SIG-M5 (cell line): ENCODE results near the gene HCN4.
"Not testable (repeated sequence)": the region's sequence is repeated elsewhere in the genome, so short reads cannot be mapped to it uniquely, and the experiment has no call there.

ENCODE experiments used
- DNase-seq: peaks from one replicate; lab custom pipeline; 2025; lab: John Stamatoyannopoulos, UW

HCN4 gene

DNA sequence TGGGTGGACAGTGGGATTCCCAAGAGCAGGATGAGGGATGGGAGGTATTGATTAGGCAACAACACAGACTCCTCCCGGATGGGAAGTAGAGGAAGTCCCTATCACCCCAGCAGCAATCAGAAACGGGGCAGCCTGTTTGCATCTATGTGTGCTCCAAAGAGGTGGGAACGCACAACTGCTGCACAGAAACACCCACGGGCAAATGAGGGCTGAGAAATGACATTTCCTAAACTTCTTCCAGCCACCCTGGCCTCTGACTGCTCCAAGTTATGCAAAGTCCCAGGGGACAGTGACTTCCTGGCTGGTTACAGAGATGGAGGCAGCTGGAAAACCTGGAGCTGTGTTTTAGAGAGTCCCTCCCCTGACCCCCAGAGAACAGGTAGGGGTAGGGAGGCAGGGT lies 42.6 kb downstream of the HCN4 start:
- DNase-seq, result no peak

DNA sequence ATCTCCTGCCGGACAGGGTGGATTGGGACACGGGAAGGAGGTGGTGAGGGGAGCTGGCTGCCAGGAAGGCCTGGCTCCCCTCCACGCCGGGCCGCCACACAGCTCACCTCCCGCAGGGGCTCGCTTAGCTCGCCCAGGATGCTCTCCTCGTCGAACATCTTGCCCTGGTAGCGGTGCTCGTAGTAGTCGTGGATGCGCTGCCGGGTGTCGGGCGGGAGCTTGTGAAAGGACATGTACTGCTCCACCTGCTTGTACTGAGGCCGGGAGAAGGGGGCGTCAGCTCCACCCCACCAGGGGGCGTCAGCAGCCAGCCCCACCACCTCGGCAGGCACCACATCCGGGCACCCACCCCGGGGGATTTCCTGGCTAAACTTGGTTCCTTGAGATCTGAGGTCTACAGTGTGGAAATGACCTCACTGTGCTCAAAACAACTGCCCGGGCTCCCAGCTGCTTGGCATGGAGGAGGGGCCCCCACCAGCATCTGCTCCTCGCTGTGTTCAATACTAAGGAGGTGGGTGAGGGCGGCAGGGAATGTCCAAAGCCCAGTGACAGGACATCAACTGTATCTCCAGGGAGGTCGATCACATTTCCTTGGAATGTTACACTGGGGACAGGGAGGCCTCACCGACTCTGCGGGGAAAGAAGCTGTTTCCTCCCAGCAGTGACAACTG lies 43.4 kb downstream of the HCN4 start:
- DNase-seq, result no peak

DNA sequence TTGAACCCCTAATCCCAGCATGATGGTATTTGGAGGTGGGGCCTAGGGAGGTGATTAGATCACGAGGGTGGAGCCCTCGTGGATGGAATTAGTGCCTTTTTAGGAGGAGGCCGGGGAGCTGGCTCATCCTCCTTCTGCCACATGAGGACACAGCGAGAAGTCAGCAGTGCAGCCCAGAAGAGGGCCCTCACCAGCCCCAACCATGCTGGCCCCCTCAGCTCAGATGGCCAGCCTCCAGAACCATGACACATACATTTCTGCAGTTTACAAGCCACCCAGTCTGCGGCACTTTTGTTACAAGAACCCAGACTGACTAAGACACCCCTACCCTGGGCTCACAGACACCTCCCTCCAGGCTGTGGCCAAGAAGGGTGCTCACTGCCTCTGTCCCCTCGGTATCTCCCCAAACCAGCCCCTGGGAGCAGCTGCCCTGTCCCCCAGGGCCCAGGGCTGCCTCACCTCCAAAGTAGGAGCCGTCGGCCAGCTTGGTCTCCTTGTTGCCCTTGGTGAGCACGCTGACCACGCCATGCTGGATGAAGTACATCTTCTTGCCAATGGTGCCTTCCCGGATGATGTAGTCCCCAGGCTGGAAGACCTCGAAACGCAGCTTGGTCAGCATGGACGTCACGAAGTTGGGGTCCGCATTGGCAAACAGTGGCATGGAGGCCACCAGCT lies 44.1 kb downstream of the HCN4 start:
- no peak for DNase-seq

DNA sequence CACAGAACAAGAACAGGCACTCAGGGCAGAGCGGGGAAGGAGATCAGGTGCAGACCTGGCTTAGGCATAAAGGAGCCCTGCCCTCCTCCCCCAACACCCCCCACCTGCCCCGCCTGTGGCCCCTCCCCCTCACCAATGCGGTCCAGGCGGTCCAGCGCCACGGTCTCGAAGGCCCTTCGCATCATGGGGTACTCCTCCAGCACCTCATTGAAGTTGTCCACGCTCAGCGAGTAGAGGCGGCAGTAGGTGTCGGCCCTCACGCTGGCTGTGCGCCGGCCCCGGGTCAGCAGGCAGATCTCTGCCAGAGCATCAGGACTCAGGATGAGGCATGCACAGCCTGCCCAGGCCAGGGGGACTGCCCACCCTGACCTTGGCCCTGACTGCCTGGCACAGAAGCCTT lies 44.8 kb downstream of the HCN4 start:
- no peak for DNase-seq

DNA sequence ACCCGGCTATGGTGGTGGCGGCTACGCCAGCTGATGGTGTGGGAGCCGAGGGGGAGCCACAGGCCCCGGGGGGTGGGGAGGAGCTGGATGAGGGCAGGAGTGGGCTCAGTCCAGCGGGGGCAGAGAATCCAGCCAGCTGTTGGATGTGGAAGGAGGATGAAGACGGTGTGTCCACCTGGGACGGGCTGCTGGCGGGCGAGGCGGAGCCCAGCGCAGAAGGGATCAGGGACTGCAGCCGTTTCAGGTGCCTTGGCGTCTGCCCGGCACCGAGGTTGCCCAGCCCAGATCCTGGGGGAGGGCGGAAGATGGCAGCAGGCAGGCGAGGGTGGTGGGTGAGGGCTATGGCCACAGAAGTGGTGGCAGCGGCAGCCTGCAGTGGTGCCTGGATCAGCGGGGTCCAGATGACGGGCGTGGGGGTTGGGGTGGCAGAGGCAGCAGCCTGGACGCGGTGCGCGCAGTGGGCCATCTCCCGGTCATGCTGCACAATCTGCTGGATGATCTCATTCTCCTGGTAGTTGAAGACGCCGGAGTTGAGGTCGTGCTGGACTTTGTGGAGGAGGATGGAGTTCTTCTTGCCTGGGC lies 45.3 kb downstream of the HCN4 start:
- DNase-seq, result no peak

DNA sequence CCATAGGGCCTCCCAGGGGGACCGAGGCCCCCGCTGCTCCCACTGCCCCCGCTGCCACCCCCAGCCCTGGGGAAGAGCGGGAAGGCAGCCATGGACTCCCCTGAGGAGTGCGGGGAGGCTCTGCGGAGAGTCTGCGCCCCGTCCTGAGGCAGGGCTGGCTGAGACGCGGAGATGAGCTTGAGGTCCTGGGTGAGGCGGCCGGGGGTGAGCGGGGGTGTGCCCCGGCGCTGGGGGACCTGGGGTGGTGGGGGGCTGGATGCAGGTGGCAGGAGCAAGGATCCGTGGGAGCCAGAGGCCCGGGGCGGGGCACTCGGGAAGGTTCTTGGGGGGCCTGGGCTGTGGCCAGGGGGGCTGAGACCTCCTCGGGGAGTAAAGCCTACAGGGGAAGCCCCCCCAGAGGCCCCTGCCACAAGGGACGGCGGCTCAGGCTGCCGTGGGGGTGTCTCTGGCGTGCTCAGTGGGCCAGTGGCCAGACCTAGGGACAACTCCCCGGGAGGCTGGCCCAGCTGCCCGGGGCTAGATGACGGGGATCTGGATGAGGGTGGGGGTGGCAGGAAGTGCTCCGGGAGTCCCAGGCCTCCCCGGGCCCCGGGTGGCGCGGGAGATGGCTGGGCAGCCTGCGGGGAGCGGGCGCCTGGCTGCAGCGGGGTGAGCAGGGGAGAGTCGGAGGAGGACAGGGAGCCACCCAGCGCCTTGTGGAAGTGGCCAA lies 45.9 kb downstream of the HCN4 start:
- DNase-seq, result no peak

DNA sequence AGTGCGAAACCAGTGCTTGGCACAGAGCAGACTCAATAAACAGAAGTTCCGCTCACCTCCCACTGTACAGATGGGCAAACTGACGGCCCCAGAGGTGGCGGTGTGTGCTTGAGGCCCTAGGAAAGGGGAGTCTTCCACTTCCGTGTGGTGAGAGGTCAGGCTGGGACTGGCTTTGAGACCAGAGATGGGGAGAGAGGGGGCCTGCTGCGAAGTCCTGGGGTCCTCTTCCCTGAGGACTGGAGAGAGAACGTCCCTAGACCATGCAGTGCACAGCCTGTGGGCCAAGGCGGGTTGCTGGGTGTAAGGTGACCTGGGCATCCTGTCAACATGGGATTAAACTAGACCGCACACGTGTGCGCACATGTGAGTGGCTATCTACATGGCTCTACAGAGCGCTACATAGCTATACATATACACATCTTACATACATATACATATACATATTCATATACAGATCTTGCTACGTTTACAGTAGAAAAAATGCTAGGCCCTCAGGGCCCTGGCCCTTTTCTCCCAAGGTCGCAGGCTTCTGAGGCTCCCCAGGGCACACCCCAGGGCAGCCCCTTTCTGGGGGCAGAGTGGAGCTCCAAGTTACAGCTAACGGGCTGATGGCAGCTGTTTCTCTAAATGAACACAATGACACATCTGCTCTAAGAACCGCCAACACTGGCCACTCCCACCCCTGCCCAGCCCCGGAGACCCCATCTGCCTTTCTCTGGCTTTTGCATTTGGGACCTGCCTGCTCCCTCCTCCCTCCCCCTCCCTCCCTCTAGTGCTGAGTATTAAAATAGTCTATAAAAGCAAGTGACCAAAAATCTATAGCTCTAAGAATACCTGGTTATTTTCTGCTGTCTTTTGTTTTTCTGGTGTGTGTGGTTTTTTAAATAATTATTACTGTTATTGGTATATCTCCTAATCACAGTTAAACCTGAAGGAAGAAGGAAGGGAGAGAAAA lies 47.0 kb downstream of the HCN4 start:
- no peak for DNase-seq

DNA sequence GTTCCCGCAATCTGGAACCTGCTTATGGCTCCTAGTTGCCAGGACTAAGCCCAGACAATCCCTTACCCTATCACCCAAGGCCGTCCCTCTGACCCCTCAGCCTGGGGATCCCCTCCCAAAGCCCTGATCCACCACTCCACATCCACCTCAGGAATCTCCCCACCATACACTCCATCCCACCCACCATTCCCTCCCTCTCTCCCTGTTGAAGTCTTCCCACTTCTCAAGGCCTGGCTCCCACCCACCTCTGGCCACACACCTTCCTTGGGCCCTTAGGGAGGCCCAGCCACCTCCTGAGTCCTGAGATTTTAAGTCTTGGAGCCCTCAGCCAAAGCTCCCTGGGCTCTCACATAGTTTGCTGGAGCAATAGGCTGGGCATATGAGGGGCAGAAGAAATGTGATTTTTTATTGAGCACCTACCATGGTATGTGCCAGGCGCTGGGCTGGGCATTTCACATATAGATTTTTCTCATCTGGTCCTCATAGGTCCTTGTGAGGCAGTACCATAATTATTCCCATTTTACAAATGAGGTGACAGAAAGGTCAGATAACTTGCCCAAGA lies 48.1 kb downstream of the HCN4 start:
- no peak for DNase-seq

DNA sequence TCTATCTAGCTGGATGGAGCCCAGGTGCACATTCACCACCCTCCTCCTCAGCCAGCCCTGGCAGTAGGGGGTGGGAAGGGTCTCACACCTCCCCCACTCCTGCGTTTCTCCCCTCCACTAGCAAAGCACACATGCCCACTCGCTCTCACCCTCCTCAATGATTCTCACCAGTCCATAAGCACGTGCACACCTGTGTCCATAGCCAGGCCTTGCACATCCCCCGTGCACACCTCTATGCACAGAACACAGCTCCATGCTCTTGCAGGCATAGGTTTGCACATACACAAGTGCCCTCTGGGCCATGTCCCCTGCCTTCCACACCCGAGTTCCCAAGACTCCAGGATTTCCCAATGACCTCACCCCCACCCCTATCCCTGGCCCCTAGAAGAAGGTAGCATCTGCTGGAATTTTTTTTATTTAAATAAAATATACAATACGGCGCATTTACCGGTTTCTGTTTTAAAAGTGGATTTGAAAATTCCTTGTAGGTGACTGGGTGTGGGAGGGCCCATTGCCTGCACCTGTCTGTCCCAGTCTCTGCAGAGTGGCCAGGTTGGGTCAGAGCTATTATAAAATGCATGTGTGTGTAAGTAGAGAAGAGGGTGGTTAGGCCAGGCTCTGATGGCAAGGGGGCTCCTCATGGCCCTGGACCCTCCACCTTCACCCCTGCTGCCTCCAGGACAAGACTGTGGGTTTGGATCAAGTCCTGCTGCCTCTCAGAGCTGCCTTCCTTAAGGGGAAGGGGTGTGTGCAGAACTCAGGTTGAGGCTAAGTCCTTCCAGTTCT lies 49.1 kb downstream of the HCN4 start:
- DNase-seq, result no peak

DNA sequence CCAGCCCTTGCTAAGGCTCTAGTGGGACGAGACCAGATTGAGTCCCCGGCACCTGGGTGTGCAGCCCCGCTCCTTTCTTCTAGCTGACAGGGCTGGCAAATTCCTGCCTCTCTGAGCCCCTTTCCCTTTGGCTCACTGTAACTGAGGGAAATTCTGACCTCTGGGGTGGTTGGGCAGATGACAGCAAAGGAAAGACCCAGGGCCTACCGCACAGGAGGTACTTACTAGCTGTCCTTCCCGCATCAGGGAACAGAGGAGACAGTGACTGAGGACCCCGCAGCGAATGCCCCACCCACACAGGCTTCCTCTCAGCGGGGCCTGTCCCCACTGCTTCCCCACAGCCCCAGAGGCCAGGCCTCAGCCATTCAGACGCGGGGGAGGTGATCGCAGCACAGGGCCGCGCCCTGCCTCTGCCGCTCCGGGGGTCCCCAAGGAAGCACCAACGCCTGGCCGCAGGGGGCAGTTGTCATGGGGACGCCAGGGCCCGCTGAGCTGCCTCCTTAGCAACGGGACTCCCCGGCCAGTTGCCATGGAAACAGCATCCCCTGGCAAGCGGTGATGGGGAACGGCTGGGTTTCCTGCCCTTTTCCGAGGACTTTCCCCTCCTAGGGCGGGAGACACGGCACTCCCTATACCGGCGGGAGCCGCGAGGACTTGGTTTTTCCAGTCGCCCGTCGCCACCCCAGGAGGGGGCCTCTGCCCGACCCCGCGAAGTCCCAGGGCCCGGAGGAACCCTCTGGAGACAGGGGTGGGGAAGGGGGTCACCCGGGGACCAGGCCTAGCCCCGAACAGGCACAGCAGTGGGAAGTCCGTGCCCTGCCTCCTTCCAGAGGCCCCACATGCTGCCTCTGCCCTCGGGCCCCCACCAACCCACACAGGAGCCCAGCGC lies 50.1 kb downstream of the HCN4 start:
- DNase-seq, result no peak

DNA sequence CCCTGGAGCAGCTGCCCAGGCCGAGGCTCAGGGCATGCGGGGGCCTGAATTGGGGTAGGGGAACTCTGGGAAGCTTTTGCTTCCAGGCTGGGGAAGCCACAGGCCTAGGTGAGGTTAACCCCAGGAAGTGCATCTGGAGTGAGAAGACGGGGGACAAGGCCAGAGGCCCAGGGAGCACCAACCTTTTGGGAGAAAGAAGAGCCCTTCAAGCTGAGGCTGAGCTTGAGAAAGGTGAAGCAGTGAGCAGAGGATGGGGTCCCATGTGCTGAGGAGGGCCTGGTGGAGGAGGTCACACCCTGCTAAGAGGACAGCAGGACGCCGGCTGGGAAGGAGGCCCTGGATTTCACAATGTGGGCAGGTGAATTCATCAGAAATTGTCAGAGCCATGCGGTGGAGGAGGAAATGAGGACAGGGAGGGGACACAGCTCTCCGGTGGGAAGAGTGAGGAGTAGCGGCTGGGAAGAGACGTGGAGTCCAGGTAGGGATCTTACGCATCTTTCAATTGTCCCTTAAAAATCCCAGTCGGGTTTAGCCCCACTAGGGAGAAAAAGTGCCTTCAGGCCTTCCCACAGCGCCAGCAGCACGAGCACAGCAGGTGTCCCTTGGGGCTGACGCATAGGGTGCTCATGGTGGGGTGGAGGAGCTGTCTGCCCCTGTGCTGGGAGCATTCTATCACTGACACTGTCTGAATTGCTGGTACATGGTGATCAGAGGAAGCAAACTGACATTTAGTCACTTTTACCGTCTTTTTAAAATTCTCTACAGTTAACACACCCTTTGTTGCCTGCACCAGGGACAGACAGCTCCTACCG lies 50.9 kb downstream of the HCN4 start:
- DNase-seq, result no peak

DNA sequence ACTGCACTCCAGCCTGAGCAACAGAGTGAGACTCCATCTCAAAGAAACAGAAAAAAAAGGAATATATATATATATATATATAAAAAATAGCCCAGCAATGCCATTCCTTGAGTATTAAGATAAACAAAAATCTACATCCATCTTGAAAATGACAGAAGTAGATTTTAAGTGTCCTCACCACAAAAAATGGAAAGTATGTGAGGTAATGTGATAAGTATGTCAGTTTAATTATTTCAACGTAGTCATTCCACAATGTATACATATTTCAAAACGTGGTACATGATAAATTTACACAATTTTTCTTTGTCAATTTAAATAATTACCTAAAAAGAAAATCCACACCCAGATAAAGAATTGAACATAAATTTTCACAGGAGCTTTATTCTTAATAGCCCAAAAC lies 54.9 kb downstream of the HCN4 start:
- no peak for DNase-seq

DNA sequence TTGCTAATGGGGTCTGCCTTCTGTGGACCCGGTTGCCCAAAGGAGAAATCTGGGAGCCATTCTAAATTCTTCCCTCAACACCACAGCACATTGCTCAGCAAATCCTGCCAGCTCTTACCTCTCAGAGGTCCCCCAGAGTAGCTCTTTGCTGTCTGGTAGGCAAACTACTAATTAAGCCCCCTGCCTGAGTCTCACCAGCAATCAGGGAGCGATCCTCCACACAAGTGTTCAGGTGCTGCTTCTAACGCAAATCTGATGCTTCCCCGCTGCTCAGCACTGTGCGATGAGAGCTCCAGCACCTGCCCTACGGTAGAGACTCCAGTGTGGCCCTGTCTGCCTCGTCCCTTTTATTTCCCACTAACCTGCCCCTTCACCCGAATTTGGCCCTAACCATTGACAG lies 60.5 kb downstream of the HCN4 start:
- DNase-seq, result no peak

DNA sequence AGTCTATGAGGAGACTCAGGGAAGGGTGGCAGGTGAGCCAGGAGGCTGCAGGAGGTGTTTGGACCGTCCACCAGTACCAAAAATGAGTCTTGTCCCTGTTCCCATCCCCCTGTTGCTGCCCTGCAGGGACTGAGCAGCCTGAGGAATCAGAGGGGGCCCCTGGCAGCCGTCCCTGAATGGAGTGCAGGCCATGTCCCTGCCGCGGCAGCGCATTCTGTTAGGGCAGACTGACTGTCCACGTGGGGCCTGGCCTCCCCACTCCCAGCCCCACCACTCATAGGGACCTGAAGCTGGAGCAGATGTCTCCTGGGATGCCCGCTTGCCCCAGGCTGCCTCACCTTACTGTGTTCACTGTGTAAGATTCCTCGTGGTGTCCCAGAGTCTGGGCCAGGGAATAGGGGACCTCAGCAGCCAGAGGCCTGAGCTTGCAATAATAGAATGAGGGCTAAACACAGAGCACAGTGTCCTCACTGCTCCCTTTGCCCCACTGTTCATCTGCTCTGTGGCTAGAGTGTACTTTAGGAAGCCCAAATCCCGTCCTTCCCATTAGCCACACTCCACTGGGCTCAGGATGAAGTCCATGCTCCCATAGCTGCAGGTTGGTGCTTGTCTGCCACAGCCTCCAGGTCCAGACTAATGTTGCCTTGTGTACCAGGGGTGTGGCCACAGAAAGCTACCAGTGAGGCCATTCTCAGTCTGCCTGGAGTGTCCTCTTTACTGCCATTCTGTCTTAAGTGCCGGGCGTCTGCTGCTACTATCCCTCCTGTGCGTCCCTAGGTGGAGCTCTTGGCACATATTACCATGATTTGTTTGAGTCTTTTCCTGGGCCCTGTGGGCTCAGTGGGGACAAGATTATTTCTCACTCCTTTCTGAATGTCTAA lies 63.2 kb downstream of the HCN4 start:
- DNase-seq, result no peak

DNA sequence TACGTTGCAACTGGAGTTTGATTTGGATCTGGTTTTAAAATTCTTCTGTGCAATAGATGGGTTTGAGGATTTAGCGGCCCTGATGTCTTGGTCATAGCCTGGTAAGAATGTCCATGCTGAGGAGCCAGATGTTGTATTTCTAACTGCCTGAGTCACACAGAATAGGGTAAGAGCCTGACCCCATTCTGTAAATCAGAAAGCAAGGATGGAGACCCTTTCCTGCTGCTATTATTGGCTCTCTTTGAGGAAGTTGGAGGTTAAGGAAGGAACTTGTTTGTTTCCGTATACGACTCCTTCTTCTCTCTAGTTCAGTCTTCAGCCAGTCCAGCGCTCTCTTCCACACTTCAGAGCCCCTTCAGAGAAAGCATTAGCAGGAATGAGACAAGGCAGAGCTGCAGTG lies 65.1 kb downstream of the HCN4 start:
- no peak for DNase-seq

DNA sequence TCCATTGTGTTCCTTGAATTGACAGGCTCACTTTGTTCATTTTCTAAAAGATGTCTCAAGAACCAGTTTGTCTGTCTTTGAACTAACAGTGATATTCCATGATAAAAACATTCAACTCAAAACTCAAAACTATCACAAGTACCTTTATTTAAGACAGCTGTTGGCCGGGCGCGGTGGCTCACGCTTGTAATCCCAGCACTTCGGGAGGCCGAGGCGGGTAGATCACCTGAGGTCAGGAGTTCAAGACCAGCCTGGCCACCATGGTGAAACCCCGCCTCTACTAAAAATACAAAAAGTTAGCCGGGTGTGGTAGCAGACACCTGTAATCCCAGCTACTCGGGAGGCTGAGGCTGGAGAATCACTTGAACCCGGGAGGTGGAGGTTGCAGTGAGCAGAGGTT lies 68.5 kb downstream of the HCN4 start:
- not testable (repeated sequence) for DNase-seq

DNA sequence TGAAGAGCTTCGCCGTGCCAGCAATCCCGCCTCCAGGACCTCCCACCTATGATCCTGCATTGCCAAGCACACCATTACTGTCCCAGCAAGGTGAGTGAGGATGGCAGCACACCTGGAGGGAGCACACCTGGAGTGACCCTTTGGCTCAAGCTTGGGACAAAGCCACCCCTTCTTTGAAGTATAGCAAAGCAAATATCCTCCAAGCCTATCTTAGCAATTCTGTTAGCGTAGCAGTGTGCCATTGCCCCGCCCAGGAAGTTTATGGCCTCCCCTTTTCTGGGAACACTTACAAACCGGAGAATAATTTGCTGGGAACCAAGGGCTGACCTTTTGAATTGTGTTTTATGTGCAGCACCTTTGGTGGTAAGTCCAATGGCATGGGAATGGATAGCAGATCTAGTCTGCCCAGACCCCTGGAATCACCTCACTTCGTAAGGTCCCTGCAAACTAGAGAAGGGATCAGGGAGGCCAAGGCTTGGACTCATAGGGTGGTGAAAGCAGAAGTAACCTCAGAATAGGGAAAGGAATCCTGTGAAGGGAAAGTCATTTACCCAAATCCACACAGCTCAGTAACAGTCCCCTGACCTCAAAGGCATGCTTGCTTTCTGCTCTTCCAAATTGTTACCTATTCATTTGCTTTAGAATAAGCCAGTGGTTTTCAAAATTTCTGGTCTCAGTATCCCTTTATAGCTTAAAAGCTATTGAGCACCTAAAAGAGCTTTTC lies 70.1 kb downstream of the HCN4 start:
- DNase-seq, result no peak
